ENCODE results near the gene MACROD2.
A peak's percentile ranks its signal among the peaks of the same experiment; 100 is the strongest.

The MACROD2 gene

GRCh38 chr20:15857173-15857784 is 1862.0 kb downstream of the MACROD2 start:
- Histone ChIP-seq H3K27ac (ENCODE audit: extremely low read depth, low read depth, low read length) (no peak overlapping the region), H3K36me3 (ENCODE audit: control insufficient read depth in 2 of 2, insufficient read depth in 1 of 2, low read length in 2 of 2) (no peaks in the 10 kb centered on the region), H3K4me3 (ENCODE audit: low read depth, low read length) (no peak overlapping the region), H3K9me3 (ENCODE audit: control insufficient read depth, insufficient read depth, low read depth, low read length) (no peaks in the 10 kb centered on the region), H3K4me1 (ENCODE audit: control insufficient read depth, insufficient read depth, low read length) (no peaks in the 10 kb centered on the region)
- POLR2A ChIA-PET, result no interaction called here
- TF ChIP-seq ZNF677 (tag by site-specific recombination; IDR thresholded peaks at IDR 0.05), result no peak
- TF ChIP-seq ZNF433 (tag by site-specific recombination; IDR thresholded peaks at IDR 0.05; ENCODE audit: low read depth), result no peak
- no peak for TF ChIP-seq ZNF138 (tag by site-specific recombination; IDR thresholded peaks at IDR 0.05; ENCODE audit: borderline replicate concordance)
- TF ChIP-seq ZNF16 (tag by site-specific recombination; IDR thresholded peaks at IDR 0.05; ENCODE audit: low read depth), result no peak
- no peak for TF ChIP-seq AEBP2 (tag by site-specific recombination; IDR thresholded peaks at IDR 0.05; ENCODE audit: borderline replicate concordance)
- no peak for TF ChIP-seq ZNF555 (tag by site-specific recombination; conservative IDR thresholded peaks at IDR 0.05)
- TF ChIP-seq ZXDB (tag by site-specific recombination; IDR thresholded peaks at IDR 0.05), result no peak
- CTCF ChIA-PET, result no interaction called here

- Histone ChIP-seq H3K4me3 (ENCODE audit: low read depth, low read length) (no peak overlapping the region), H3K4me1 (ENCODE audit: control insufficient read depth, insufficient read depth, low read length) (no peaks in the 10 kb centered on the region), H3K9me3 (ENCODE audit: control insufficient read depth, insufficient read depth, low read depth, low read length) (no peaks in the 10 kb centered on the region), H3K36me3 (ENCODE audit: control insufficient read depth in 2 of 2, insufficient read depth in 1 of 2, low read length in 2 of 2) (no peaks in the 10 kb centered on the region), H3K27ac (ENCODE audit: extremely low read depth, low read depth, low read length) (no peak overlapping the region)
- TF ChIP-seq RBAK (tag by site-specific recombination; IDR thresholded peaks at IDR 0.05) (no peak), ZNF701 (tag by site-specific recombination; IDR thresholded peaks at IDR 0.05) (no peak), ZNF514 (tag by site-specific recombination; IDR thresholded peaks at IDR 0.05) (no peak), ZNF10 (tag by site-specific recombination; IDR thresholded peaks at IDR 0.05) (no peak), ZNF214 (tag by site-specific recombination; IDR thresholded peaks at IDR 0.05; ENCODE audit: borderline replicate concordance) (no peak), ZSCAN4 (tag by site-specific recombination; IDR thresholded peaks at IDR 0.05) (no peak), ZEB2 (tag by site-specific recombination; IDR thresholded peaks at IDR 0.05) (no peak), ZFP69B (tag by site-specific recombination; IDR thresholded peaks at IDR 0.05) (no peak), HOXD13 (CRISPR knock-in tag; IDR thresholded peaks at IDR 0.05; ENCODE audit: borderline replicate concordance) (no peak), ZNF398 (tag by site-specific recombination; IDR thresholded peaks at IDR 0.05) (no peak), ZNF555 (tag by site-specific recombination; conservative IDR thresholded peaks at IDR 0.05) (no peak)
- POLR2A ChIA-PET, result no interaction called here
- CTCF ChIA-PET, result no interaction called here
Measured at GRCh38 chr20:15859061-15859460, 1863.7 kb downstream of the MACROD2 start.

GRCh38 chr20:15860850-15861249 is 1865.5 kb downstream of the MACROD2 start:
- Histone ChIP-seq H3K4me1 (ENCODE audit: control insufficient read depth, insufficient read depth, low read length) (no peaks in the 10 kb centered on the region), H3K4me3 (ENCODE audit: low read depth, low read length) (no peak overlapping the region), H3K36me3 (ENCODE audit: control insufficient read depth in 2 of 2, insufficient read depth in 1 of 2, low read length in 2 of 2) (no peaks in the 10 kb centered on the region), H3K9me3 (ENCODE audit: control insufficient read depth, insufficient read depth, low read depth, low read length) (no peaks in the 10 kb centered on the region), H3K27ac (ENCODE audit: extremely low read depth, low read depth, low read length) (no peak overlapping the region)
- TF ChIP-seq ZBTB6 (tag by site-specific recombination; IDR thresholded peaks at IDR 0.05) (no peak), HOXC10 (CRISPR knock-in tag; IDR thresholded peaks at IDR 0.05) (no peak), ZNF549 (tag by site-specific recombination; IDR thresholded peaks at IDR 0.05) (peak; percentile 47; the same call in 1 of the 2 replicates), ZNF19 (tag by site-specific recombination; IDR thresholded peaks at IDR 0.05; ENCODE audit: low read depth) (no peak), KLF16 (tag by site-specific recombination; IDR thresholded peaks at IDR 0.05) (no peak)
- ChIA-PET CTCF (interaction anchor here (0.8 kb wide), 1 partner anchor 69 kb away, joined by 3 read pairs; no protein-coding TSS in a partner anchor), POLR2A (no interaction called here)
